Skeletal muscle tissue (tissue), 4 donors: ENCODE data around the gene GBP2. TPM values are rescaled to one million over a fixed set of nuclear protein-coding genes. Genes with fewer than 3 reads are reported as not detected.

Source experiments
- H3K27ac ChIP-seq: one replicate; pipeline ENCODE4 v1.7.0; 2013; ENCODE audit warnings: mild to moderate bottlenecking, low read depth, low read length, inconsistent platforms
- H3K27me3 ChIP-seq, 3 donors: one replicate each; pipeline ENCODE4 v1.7.0; 2013; ENCODE audit warnings: low read length in 3 of 3; ENCODE audit not compliant: control insufficient read depth in 3 of 3, insufficient read depth in 3 of 3
- H3K36me3 ChIP-seq, 3 donors: one replicate each; pipeline ENCODE4 v1.7.0; 2013; ENCODE audit warnings: low read length in 3 of 3; ENCODE audit not compliant: control insufficient read depth in 3 of 3, insufficient read depth in 3 of 3
- H3K4me1 ChIP-seq, 3 donors: one replicate each; pipeline ENCODE4 v1.7.0; 2013; ENCODE audit warnings: low read length in 3 of 3, mild to moderate bottlenecking in 3 of 3; ENCODE audit not compliant: control insufficient read depth in 3 of 3, insufficient read depth in 3 of 3
- H3K4me3 ChIP-seq, 3 donors: one replicate each; pipeline ENCODE4 v1.7.0; 2013; ENCODE audit warnings: low read length in 3 of 3
- H3K9ac ChIP-seq, 3 donors: one replicate each; pipeline ENCODE4 v1.7.0; 2013; ENCODE audit warnings: low read length in 3 of 3, mild to moderate bottlenecking in 3 of 3, moderate library complexity in 2 of 3, low read depth in 1 of 3
- H3K9me3 ChIP-seq, 3 donors: one replicate each; pipeline ENCODE4 v1.7.0; 2013; ENCODE audit warnings: low read length in 3 of 3; ENCODE audit not compliant: control insufficient read depth in 3 of 3
- total RNA-seq: library from RNA; depleted of rRNA; stranded (reverse); fragments of >200 nt; gene quantifications from one replicate; pipeline ENCODE4 v1.2.3, GENCODE V29; 2014
- donor health status: Osteomylitis.

The GBP2 gene
- total RNA-seq, 1 donor from 2014 or later = 1.6 TPM

DNA sequence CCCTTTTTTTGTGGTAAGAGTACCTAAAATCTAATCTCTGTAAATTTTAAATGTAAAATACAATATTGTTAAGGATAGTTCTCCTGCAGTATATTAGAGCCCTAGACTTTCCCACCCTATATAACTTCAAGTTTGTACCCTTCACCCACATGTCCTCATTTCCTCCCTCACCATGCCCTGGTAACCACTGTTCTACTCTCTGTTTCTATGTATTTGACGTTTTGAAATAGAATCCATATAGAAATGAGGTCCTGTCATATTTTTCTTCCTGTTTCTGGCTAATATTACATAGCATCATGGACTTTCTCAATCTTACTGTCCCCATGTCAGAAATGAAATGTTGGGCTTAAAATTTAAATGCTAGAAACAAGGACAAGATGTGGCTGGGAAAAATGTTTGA lies 25.1 kb upstream of the GBP2 start:
- Histone ChIP-seq H3K9ac (no peak overlapping the region), H3K9me3 (no peaks in the 10 kb centered on the region), H3K4me3 (no peak overlapping the region), H3K27ac (no peak overlapping the region), H3K27me3 (no peaks in the 10 kb centered on the region), H3K36me3 (no peaks in the 10 kb centered on the region), H3K4me1 (no peaks in the 10 kb centered on the region)

- Histone ChIP-seq H3K9ac (no peak overlapping the region), H3K9me3 (no peaks in the 10 kb centered on the region), H3K4me3 (no peak overlapping the region), H3K27ac (no peak overlapping the region), H3K27me3 (no peaks in the 10 kb centered on the region), H3K36me3 (no peaks in the 10 kb centered on the region), H3K4me1 (no peaks in the 10 kb centered on the region)
Observed at GRCh38 chr1:89149976-89150375, 24.1 kb upstream of the GBP2 start.

DNA sequence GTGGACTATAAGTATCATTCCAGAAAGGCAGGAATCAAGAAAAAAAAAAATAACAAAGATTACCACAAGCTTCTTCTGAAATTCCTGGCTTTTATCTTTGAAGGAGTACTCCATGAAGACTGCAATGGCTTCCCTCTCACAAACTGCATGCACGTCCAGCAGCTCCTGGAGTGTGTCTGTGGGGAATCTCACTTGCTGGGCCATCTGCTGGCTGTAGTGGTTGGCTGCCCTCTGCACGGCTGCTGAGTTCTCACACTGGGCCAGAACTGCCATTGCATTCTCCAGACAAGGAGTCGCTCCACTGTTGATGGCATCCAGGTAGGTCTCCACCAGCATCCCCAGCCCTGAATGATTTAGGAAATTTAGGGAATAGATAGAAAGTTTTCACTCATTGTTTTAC lies 23.3 kb upstream of the GBP2 start:
- no peak overlapping the region for H3K9ac ChIP-seq
- H3K4me3 ChIP-seq = no peak overlapping the region
- no peaks in the 10 kb centered on the region for H3K9me3 ChIP-seq
- H3K27me3 ChIP-seq = no peaks in the 10 kb centered on the region
- no peaks in the 10 kb centered on the region for H3K36me3 ChIP-seq
- no peaks in the 10 kb centered on the region for H3K4me1 ChIP-seq
- no peak overlapping the region for H3K27ac ChIP-seq

- Histone ChIP-seq H3K36me3 (no peaks in the 10 kb centered on the region), H3K9ac (no peak overlapping the region), H3K4me1 (no peaks in the 10 kb centered on the region), H3K4me3 (no peak overlapping the region), H3K27me3 (no peaks in the 10 kb centered on the region), H3K27ac (no peak overlapping the region), H3K9me3 (no peaks in the 10 kb centered on the region)
Observed at GRCh38 chr1:89147678-89148658, 22.1 kb upstream of the GBP2 start.

- H3K27ac ChIP-seq = no peak overlapping the region
- H3K4me1 ChIP-seq = no peaks in the 10 kb centered on the region
- H3K9ac ChIP-seq = no peak overlapping the region
- no peaks in the 10 kb centered on the region for H3K36me3 ChIP-seq
- no peaks in the 10 kb centered on the region for H3K27me3 ChIP-seq
- H3K9me3 ChIP-seq = no peaks in the 10 kb centered on the region
- H3K4me3 ChIP-seq = no peak overlapping the region
Observed at GRCh38 chr1:89146721-89147120, 20.8 kb upstream of the GBP2 start.

GRCh38 chr1:89143484-89143883 lies 17.6 kb upstream of the GBP2 start:
- Histone ChIP-seq H3K27me3 (no peaks in the 10 kb centered on the region), H3K9me3 (no peaks in the 10 kb centered on the region), H3K4me1 (no peaks in the 10 kb centered on the region), H3K27ac (no peak overlapping the region), H3K4me3 (no peak overlapping the region), H3K9ac (no peak overlapping the region), H3K36me3 (no peaks in the 10 kb centered on the region)

- no peaks in the 10 kb centered on the region for H3K9me3 ChIP-seq
Observed at GRCh38 chr1:89142160-89142559, 16.2 kb upstream of the GBP2 start.

GRCh38 chr1:89133747-89134146 lies 7.8 kb upstream of the GBP2 start:
- no peak overlapping the region for H3K9ac ChIP-seq
- H3K27me3 ChIP-seq = no peaks in the 10 kb centered on the region
- H3K27ac ChIP-seq = no peak overlapping the region
- H3K4me3 ChIP-seq = no peak overlapping the region
- no peaks in the 10 kb centered on the region for H3K9me3 ChIP-seq
- no peaks in the 10 kb centered on the region for H3K36me3 ChIP-seq
- peaks cover 7 to 12% (median 8%) of the 10 kb centered on the region in 3 donors for H3K4me1 ChIP-seq

More at GRCh38 chr1:89142160-89142559, 16.2 kb upstream of the GBP2 start:
- Histone ChIP-seq H3K4me3 (no peak overlapping the region), H3K4me1 (no peaks in the 10 kb centered on the region), H3K27ac (no peak overlapping the region), H3K36me3 (no peaks in the 10 kb centered on the region), H3K27me3 (no peaks in the 10 kb centered on the region), H3K9ac (no peak overlapping the region)

- Histone ChIP-seq H3K4me1 (peaks cover 7 to 15% (median 8%) of the 10 kb centered on the region in 3 donors), H3K27ac (no peak overlapping the region)
Observed at GRCh38 chr1:89130716-89131115, 4.8 kb upstream of the GBP2 start.

DNA sequence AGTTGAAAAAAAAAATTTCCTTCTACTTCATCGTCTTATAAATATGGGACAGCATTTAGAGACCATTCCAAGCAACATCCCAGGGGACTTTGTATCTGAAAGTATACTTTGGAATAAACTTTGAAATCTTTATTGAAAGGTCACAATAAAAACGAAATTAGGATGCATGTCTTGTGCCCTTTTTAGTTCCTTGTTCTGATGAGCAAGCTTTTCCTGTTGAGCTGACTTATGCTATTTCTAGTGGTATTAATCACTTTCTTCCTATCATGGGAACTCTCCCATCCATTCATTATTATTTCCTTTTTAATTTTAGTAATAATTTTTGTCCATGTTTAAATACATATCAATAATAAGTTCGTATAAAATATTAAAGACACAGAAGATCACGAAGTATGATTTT lies 4.0 kb upstream of the GBP2 start:
- no peak overlapping the region for H3K9ac ChIP-seq
- no peak overlapping the region for H3K4me3 ChIP-seq
- H3K27ac ChIP-seq = peak overlapping the region; percentile 65
- H3K4me1 ChIP-seq = peaks cover 8 to 15% (median 12%) of the 10 kb centered on the region in 3 donors
- no peaks in the 10 kb centered on the region for H3K9me3 ChIP-seq
- no peaks in the 10 kb centered on the region for H3K27me3 ChIP-seq
- no peaks in the 10 kb centered on the region for H3K36me3 ChIP-seq

More at GRCh38 chr1:89130716-89131115, 4.8 kb upstream of the GBP2 start:
- Histone ChIP-seq H3K9me3 (no peaks in the 10 kb centered on the region), H3K4me3 (no peak overlapping the region), H3K27me3 (no peaks in the 10 kb centered on the region), H3K36me3 (no peaks in the 10 kb centered on the region), H3K9ac (no peak overlapping the region)
